H1 (cell line): ENCODE results near the gene PROSER3. TPM values are rescaled to one million over a fixed set of nuclear protein-coding genes. Genes with fewer than 3 reads are reported as not detected.

ENCODE experiments used
- CTCF ChIA-PET: fragments of 300-600 bp; sonication (Branson Sonifier 250); formaldehyde crosslinking; loops from one replicate; lab custom pipeline; 2021; ENCODE audit not compliant: partially characterized antibody; lab: Charles Lee
- POLR2A ChIA-PET: fragments of 300-600 bp; sonication (Branson Sonifier 250); formaldehyde crosslinking; loops from one replicate; lab custom pipeline; 2021; ENCODE audit warnings: inconsistent platforms; ENCODE audit not compliant: partially characterized antibody; lab: Charles Lee
- DNase-seq, 2 experiments: peaks; one replicate each; pipeline versions ENCODE4 v3.0.0 to v3.0.0-alpha.2; 2010 to 2022; ENCODE audit warnings: low spot score in 2 of 2, low read depth in 1 of 2, mixed read lengths in 1 of 2
- FAIRE-seq: peaks from 2 replicates; lab custom pipeline; 2011; peaks lifted over from hg19 to GRCh38; lab: Jason Lieb, UNC
- H2AFZ ChIP-seq: 2 replicates; pipeline ENCODE4 v1.8.1; 2012; ENCODE audit warnings: low read length, inconsistent platforms
- H2AK5ac ChIP-seq: 2 replicates; pipeline ENCODE4 v1.6.1; 2013; ENCODE audit warnings: low read depth, low read length
- H2BK120ac ChIP-seq: replicated peaks from 2 replicates; pipeline ENCODE3; 2013; ENCODE audit warnings: low read depth, low read length, inconsistent platforms
- H2BK12ac ChIP-seq: 2 replicates; pipeline ENCODE4 v1.6.1; 2013; ENCODE audit warnings: low read depth, low read length
- H2BK15ac ChIP-seq: 2 replicates; pipeline ENCODE4 v1.6.1; 2013; ENCODE audit warnings: low read length
- H2BK20ac ChIP-seq: 2 replicates; pipeline ENCODE4 v1.6.1; 2013; ENCODE audit warnings: low read length
- H2BK5ac ChIP-seq: 2 replicates; pipeline ENCODE4 v1.6.1; 2013; ENCODE audit warnings: low read depth, low read length
- H3K14ac ChIP-seq: 2 replicates; pipeline ENCODE4 v1.6.1; 2013; ENCODE audit warnings: inconsistent platforms; ENCODE audit not compliant: insufficient read length
- H3K18ac ChIP-seq: 2 replicates; pipeline ENCODE4 v1.6.1; 2013; ENCODE audit warnings: low read length; ENCODE audit errors: extremely low read depth
- H3K23ac ChIP-seq: 2 replicates; pipeline ENCODE4 v1.6.1; 2013; ENCODE audit warnings: inconsistent platforms; ENCODE audit not compliant: insufficient read length
- H3K23me2 ChIP-seq: 2 replicates; pipeline ENCODE4 v1.6.1; 2013; ENCODE audit warnings: low read depth, low read length
- H3K27ac ChIP-seq: 2 replicates; pipeline ENCODE4 v1.6.1; 2011; ENCODE audit warnings: low read depth, low read length, inconsistent platforms
- H3K27me3 ChIP-seq, 4 experiments: replicated peaks in 1 of 4; 1 replicate in 1 of 4; 2 replicates in 3 of 4; pipeline versions ENCODE4 v1.6.1 to v1.8.1; 2011 to 2013; ENCODE audit warnings: low read length in 3 of 4, mild to moderate bottlenecking in 3 of 4, inconsistent platforms in 2 of 4, mixed read lengths in 2 of 4, moderate library complexity in 1 of 4; ENCODE audit not compliant: control insufficient read depth in 3 of 4, insufficient read depth in 3 of 4; ENCODE audit errors: extremely low read depth in 1 of 4
- H3K36me3 ChIP-seq, 4 experiments: 2 replicates each; pipeline versions ENCODE4 v1.6.1 to v1.8.1; 2011 to 2013; ENCODE audit warnings: mild to moderate bottlenecking in 4 of 4, low read length in 3 of 4, moderate library complexity in 2 of 4, control low read depth in 1 of 4, inconsistent platforms in 1 of 4; ENCODE audit not compliant: insufficient read depth in 4 of 4, control insufficient read depth in 2 of 4
- H3K4ac ChIP-seq: replicated peaks from 2 replicates; pipeline ENCODE3; 2013; ENCODE audit warnings: low read length, low read depth, mixed read lengths, inconsistent platforms; ENCODE audit not compliant: insufficient read length
- H3K4me1 ChIP-seq, 4 experiments: replicated peaks in 1 of 4; 1 replicate in 1 of 4; 2 replicates in 3 of 4; pipeline versions ENCODE4 v1.6.1 to v1.8.1; 2011 to 2013; ENCODE audit warnings: low read length in 3 of 4, inconsistent platforms in 2 of 4, mixed read lengths in 1 of 4; ENCODE audit not compliant: insufficient read depth in 4 of 4, control insufficient read depth in 3 of 4
- H3K4me2 ChIP-seq, 2 experiments: 2 replicates each; pipeline versions ENCODE4 v1.6.1 to v1.8.1; 2011 to 2013; ENCODE audit warnings: low read depth in 2 of 2, low read length in 2 of 2, control low read depth in 1 of 2, inconsistent platforms in 1 of 2, mild to moderate bottlenecking in 1 of 2; ENCODE audit not compliant: insufficient read depth in 1 of 2
- H3K4me3 ChIP-seq, 4 experiments: fragments of 200-600, 300-600 bp in 1 of 4; sonication (generic), shearing (Covaris generic), sonication (Bioruptor Twin) in 1 of 4; 2 replicates each; pipeline versions ENCODE4 v1.5.1 to v1.8.1; 2011 to 2016; ENCODE audit warnings: low read length in 4 of 4, low read depth in 3 of 4, control low read depth in 2 of 4, inconsistent platforms in 2 of 4, mild to moderate bottlenecking in 2 of 4, mixed read lengths in 1 of 4, moderate library complexity in 1 of 4; ENCODE audit not compliant: insufficient read depth in 2 of 4; ENCODE audit errors: extremely low read depth in 1 of 4
- H3K56ac ChIP-seq: replicated peaks from 2 replicates; pipeline ENCODE3; 2013; ENCODE audit warnings: low read depth, mild to moderate bottlenecking, mixed read lengths, low read length, inconsistent platforms; ENCODE audit not compliant: insufficient read length
- H3K79me1 ChIP-seq: 2 replicates; pipeline ENCODE4 v1.6.1; 2013; ENCODE audit warnings: low read depth, low read length, control low read depth
- H3K79me2 ChIP-seq, 2 experiments: 2 replicates each; pipeline versions ENCODE4 v1.6.1 to v1.8.1; 2012 to 2013; ENCODE audit warnings: low read length in 2 of 2, mild to moderate bottlenecking in 2 of 2, inconsistent platforms in 1 of 2; ENCODE audit not compliant: insufficient read depth in 2 of 2, control insufficient read depth in 1 of 2
- H3K9ac ChIP-seq, 4 experiments: replicated peaks in 1 of 4; 1 replicate in 1 of 4; 2 replicates in 3 of 4; pipeline versions ENCODE4 v1.6.1 to v1.8.1; 2011 to 2013; ENCODE audit warnings: low read depth in 3 of 4, low read length in 3 of 4, control low read depth in 2 of 4, mild to moderate bottlenecking in 2 of 4, moderate library complexity in 2 of 4, inconsistent platforms in 1 of 4; ENCODE audit errors: extremely low read depth in 1 of 4
- H3K9me3 ChIP-seq, 2 experiments: 2 replicates each; pipeline versions ENCODE4 v1.6.1 to v1.8.1; 2012 to 2013; ENCODE audit warnings: mild to moderate bottlenecking in 2 of 2, moderate library complexity in 2 of 2, control low read depth in 1 of 2, inconsistent platforms in 1 of 2, low read depth in 1 of 2, low read length in 1 of 2, mixed read lengths in 1 of 2; ENCODE audit not compliant: insufficient read depth in 2 of 2
- H4K20me1 ChIP-seq, 2 experiments: replicated peaks in 1 of 2; 2 replicates each; pipeline versions ENCODE3 to v1.8.1; 2011 to 2013; ENCODE audit warnings: inconsistent platforms in 2 of 2, low read length in 2 of 2, mild to moderate bottlenecking in 1 of 2; ENCODE audit not compliant: insufficient read depth in 2 of 2, control insufficient read depth in 1 of 2
- H4K5ac ChIP-seq: 2 replicates; pipeline ENCODE4 v1.6.1; 2013; ENCODE audit warnings: low read length, low read depth, mixed read lengths, inconsistent platforms; ENCODE audit not compliant: insufficient read length
- H4K8ac ChIP-seq: 2 replicates; pipeline ENCODE4 v1.8.0; 2013; ENCODE audit warnings: mild to moderate bottlenecking, moderate library complexity, low read length, inconsistent platforms; ENCODE audit not compliant: insufficient read depth; ENCODE audit errors: extremely low read depth
- H4K91ac ChIP-seq: replicated peaks from 2 replicates; pipeline ENCODE3; 2013; ENCODE audit warnings: low read length, mixed read lengths, inconsistent platforms; ENCODE audit not compliant: insufficient read length
- ATF2 ChIP-seq: IDR thresholded peaks from 2 replicates; pipeline ENCODE4 v1.6.1; 2012; ENCODE audit warnings: low read length, inconsistent platforms
- BACH1 ChIP-seq: IDR thresholded peaks from 2 replicates; pipeline ENCODE4 v1.6.1; 2012; ENCODE audit warnings: low read length, improper control_type of control experiment
- CBX8 ChIP-seq: fragments of 300-800, 300-1000 bp; sonication (generic); IDR thresholded peaks from 2 replicates; pipeline ENCODE4 v1.7.1; 2016; ENCODE audit warnings: low read depth, low read length, borderline replicate concordance
- CHD2 ChIP-seq: IDR thresholded peaks from 2 replicates; pipeline ENCODE4 v1.6.1; 2012; ENCODE audit warnings: low read length, improper control_type of control experiment
- GTF2F1 ChIP-seq: IDR thresholded peaks from 2 replicates; pipeline ENCODE4 v1.6.1; 2012; ENCODE audit warnings: low read depth, low read length, improper control_type of control experiment, borderline replicate concordance
- KDM5A ChIP-seq: fragments of 200-600 bp; IDR thresholded peaks from 2 replicates; pipeline ENCODE4 v1.7.1; 2012; ENCODE audit warnings: mild to moderate bottlenecking, low read length, inconsistent platforms, mixed read lengths
- WGBS, 2 experiments: shearing (Covaris generic) in 1 of 2; methylation state at CpG; one replicate each; pipeline versions ENCODE4 v1.1.6 to v1.1.7; 2013 to 2015; ENCODE audit warnings: low lambda C conversion rate in 2 of 2, mixed read lengths in 2 of 2, inconsistent platforms in 1 of 2, low coverage in 1 of 2, missing lambda C conversion rate in 1 of 2; ENCODE audit not compliant: insufficient replicate concordance in 2 of 2, insufficient coverage in 1 of 2, insufficient read length in 1 of 2; ENCODE audit errors: extremely low coverage in 1 of 2, missing lambda C conversion rate in 1 of 2; 5-methylcytosine and 5-hydroxymethylcytosine counted together
- polyA plus RNA-seq, 7 experiments: library from polyadenylated mRNA; depleted of rRNA in 3 of 7; stranded (reverse) in 5 of 7; unstranded in 2 of 7; fragments of >200 nt in 5 of 7; fragments of 200-250 nt in 2 of 7; gene quantifications; 1 replicate in 5 of 7; 2 replicates in 1 of 7; 4 replicates in 1 of 7; pipeline versions ENCODE4 v1.2.1 to v1.2.3, GENCODE V29; 2011 to 2013; ENCODE audit warnings: missing spikeins in 2 of 7, mixed read lengths in 2 of 7
- total RNA-seq: library from RNA; stranded (reverse); fragmentation: NEBNext Ultra II Directional; extraction: Animal tissue kit (Norgen Biotek cat#: 25700); gene quantifications from 2 replicates; pipeline ENCODE4 v1.2.1, GENCODE V29; 2021

Gene PROSER3
- total and polyA plus RNA-seq, 2 of the 8 experiments (the other 6 are each of a cell fraction or from before 2014, with no cell fraction given): 17.8 to 28.9 TPM

GRCh38 chr19:35743640-35744429 lies 14.1 kb upstream of the PROSER3 start:
- peak overlapping the region; percentile 59 to 84 for H3K4me2 ChIP-seq
- H2BK5ac ChIP-seq: peak overlapping the region; percentile 66; the same call in 1 of the 2 replicates
- 0 out of 2 replicates have a peak overlapping the region, but pooled peaks have one; percentile 72 for H2BK15ac ChIP-seq
- H3K36me3 ChIP-seq: peaks cover 0 to 2% (median under 1%) of the 10 kb centered on the region in 4 experiments; a peak in 2 of 8 replicates
- no peak overlapping the region for H3K56ac ChIP-seq
- H3K27me3 ChIP-seq: no peaks in the 10 kb centered on the region
- H2BK20ac ChIP-seq: no peak overlapping the region
- no peak for DNase-seq
- peak overlapping the region; percentile 81 for H4K8ac ChIP-seq
- peak overlapping the region in 3 of 4 experiments; percentile 65 to 95 (median 80); a peak in 4 of 8 replicates for H3K4me3 ChIP-seq
- H3K14ac ChIP-seq: no peak overlapping the region
- no peak overlapping the region for H4K5ac ChIP-seq
- 0 out of 2 replicates have a peak overlapping the region, but pooled peaks have one; percentile 12 for H2BK12ac ChIP-seq
- H2BK120ac ChIP-seq: no peak overlapping the region
- peaks cover 0 to 2% of the 10 kb centered on the region in 2 experiments for H4K20me1 ChIP-seq
- no peak overlapping the region for H3K4ac ChIP-seq
- H3K79me2 ChIP-seq: peaks cover 0 to 7% of the 10 kb centered on the region in 2 experiments; a peak in 1 of 4 replicates
- 89% methylated on average over 18 of the region's 19 CpGs; no CpG with 5 or more reads in 1 of the 2 experiments for WGBS, 2 experiments
- POLR2A ChIA-PET: interaction anchor here (1.0 to 2.7 kb wide), 5 partner anchors 9 to 126 kb away, joined by 3 to 23 read pairs (median 5); partner anchors contain the start of gene HSPB6
- no peak overlapping the region for H2AFZ ChIP-seq
- no peak overlapping the region for H3K23ac ChIP-seq
- no peaks in the 10 kb centered on the region; the same call in none of the 2 replicates for H3K79me1 ChIP-seq
- no peak overlapping the region for H3K18ac ChIP-seq
- peaks cover 0 to 6% (median 3%) of the 10 kb centered on the region in 4 experiments; a peak in 4 of 7 replicates for H3K4me1 ChIP-seq
- H4K91ac ChIP-seq: no peak overlapping the region
- H3K9me3 ChIP-seq: no peaks in the 10 kb centered on the region
- H3K9ac ChIP-seq: no peak overlapping the region; a peak in 1 of 7 replicates
- H2AK5ac ChIP-seq: no peak overlapping the region
- no peak for FAIRE-seq
- CTCF ChIA-PET: interaction anchor here (0.6 to 2.3 kb wide), 17 partner anchors 9 to 1454 kb away, joined by 3 to 9 read pairs (median 4); partner anchors contain the start of gene HSPB6
- peaks cover 21% of the 10 kb centered on the region for H3K23me2 ChIP-seq
- no peak overlapping the region for H3K27ac ChIP-seq
- TF ChIP-seq CHD2 (no peak), ATF2 (no peak), BACH1 (no peak), KDM5A (no peak), GTF2F1 (no peak), CBX8 (no peak)
